Right ventricle myocardium superior (tissue), 1 donor: ENCODE results near the gene TNFRSF11A. TPM values are rescaled to one million over a fixed set of nuclear protein-coding genes. Genes with fewer than 3 reads are reported as not detected.

Experiments used
- ATAC-seq: fragments of 200-7000 bp; cut with Tn5 transposase; one replicate; pipeline ENCODE4 v1.9.1; 2020; ENCODE audit warnings: mild to moderate bottlenecking; ENCODE audit not compliant: poor library complexity
- DNase-seq: peaks from one replicate; pipeline ENCODE4 v3.0.0-alpha.2; 2020
- intact Hi-C: fragments of 100-400 bp; cut with DNase I; formaldehyde crosslinking; loops from one replicate; pipeline ENCODE4 v1.11.2; 2022
- total RNA-seq: library from RNA; stranded (reverse); fragmentation: NEBNext Ultra II Directional; extraction: Animal tissue kit (Norgen Biotek cat#: 25700); gene quantifications from one replicate; pipeline ENCODE4 v1.2.1, GENCODE V29; 2021
- donor health status: DM: no; HTN: yes; CAD: no; lungs with severe emphysema.

TNFRSF11A gene
- total RNA-seq, 1 donor from 2014 or later = 0.94 TPM

- intact Hi-C loops = no loop called here
- DNase-seq (no peak), ATAC-seq (no peak)
These were observed 71.9 kb downstream of the TNFRSF11A start for GRCh38 chr18:62396967-62397366.

- ATAC-seq (no peak), DNase-seq (no peak)
- intact Hi-C loops = no loop called here
These were observed 73.2 kb downstream of the TNFRSF11A start for GRCh38 chr18:62398291-62398690.

DNA sequence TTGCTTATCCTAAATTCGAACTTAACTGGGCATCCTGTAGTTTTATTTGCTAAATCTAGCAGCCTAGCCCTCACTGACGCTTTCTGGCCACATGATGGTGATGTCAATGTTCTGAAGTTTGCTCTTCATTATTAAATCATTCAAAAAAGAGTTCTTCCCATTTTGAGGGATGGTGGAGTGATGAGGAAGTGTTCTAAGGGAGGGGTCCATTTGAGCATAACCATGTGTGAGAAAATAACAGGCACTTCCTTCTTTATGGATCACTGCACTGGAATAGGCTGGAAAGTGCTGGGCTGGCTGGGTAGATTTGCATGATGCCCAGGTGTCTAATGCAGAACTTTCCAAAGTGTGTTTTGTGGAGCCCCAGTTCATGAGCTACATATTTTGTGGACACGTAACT lies 74.2 kb downstream of the TNFRSF11A start:
- intact Hi-C loops = no loop called here
- peak; percentile 51 for ATAC-seq
- DNase-seq = no peak

DNA sequence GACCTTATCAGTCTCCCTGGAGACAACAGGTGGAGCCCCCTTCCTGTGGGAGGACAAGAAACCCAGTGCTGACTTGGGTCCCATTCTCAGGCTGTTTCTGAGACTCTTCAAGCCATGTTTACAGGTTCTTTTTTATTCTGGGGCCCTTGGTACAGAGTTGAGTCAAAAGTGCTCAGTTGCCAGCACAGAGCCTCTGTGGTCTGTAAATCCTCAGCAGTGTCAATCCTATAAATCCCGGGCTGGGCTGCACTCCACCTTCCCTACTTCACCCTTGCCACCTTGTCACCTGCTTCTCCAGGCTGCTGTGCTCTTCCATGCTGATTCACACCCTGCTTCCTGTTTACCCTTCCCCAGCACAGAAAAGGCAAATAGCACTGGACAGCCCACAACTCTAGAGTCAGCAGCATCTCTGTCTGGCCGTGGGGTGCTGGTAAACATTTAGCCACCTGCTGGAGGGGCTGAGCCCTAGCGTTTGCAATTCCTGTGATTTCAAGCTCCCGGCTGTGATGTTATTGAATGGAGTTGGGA lies 74.7 kb downstream of the TNFRSF11A start:
- ATAC-seq (no peak), DNase-seq (no peak)
- intact Hi-C loops = no loop called here

- intact Hi-C loops = no loop called here
- ATAC-seq = no peak
- no peak for DNase-seq
These were observed 75.8 kb downstream of the TNFRSF11A start for GRCh38 chr18:62400916-62401315.

GRCh38 chr18:62402342-62402948 lies 77.3 kb downstream of the TNFRSF11A start:
- intact Hi-C loops = no loop called here
- DNase-seq (no peak), ATAC-seq (no peak)

DNA sequence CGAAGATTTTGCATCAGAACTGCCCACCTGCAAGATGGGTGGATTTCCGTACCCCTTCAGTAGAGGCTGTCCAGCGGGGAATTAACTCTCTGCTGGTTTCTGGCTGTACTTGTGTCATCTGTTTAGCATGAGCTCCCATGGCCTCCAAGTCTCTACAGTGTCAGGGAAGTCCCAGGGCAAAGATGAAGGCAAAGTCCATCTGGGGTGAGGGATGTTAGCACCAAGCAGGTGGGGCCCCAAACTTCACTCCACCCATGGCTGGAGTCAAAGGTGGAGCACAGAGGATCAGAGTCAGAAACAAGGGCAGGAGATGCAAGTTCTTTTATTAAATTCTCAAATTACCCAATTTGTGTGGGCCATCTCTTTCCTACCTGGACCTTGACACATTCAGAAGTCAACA lies 78.0 kb downstream of the TNFRSF11A start:
- ATAC-seq (no peak), DNase-seq (no peak)

GRCh38 chr18:62404881-62405280 lies 79.8 kb downstream of the TNFRSF11A start:
- no peak for DNase-seq
- intact Hi-C loops = no loop called here
- no peak for ATAC-seq

More for the DNA sequence above, 78.0 kb downstream of the TNFRSF11A start:
- intact Hi-C loops = no loop called here

DNA sequence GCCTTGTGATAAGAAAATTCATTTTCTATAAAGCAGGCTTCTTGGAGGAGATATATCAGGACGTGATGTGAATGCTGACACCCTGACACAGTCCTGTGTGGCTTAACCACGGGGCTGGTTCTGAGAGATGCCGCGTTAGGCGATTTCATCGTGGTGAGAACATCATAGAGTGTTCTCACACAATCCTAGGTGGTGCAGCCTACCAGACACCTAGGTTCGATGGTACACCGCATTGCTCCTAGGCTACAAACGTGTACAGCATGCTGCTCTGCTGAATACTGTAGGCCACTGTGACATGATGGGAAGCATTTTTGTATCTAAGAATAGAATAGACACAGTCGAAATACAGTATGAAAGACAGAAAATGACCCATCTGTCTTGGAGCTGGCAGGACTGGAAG lies 82.5 kb downstream of the TNFRSF11A start:
- DNase-seq = no peak
- intact Hi-C loops = no loop called here

GRCh38 chr18:62409821-62410220 lies 84.7 kb downstream of the TNFRSF11A start:
- ATAC-seq (no peak), DNase-seq (no peak)
- intact Hi-C loops = no loop called here

More for the DNA sequence above, 82.5 kb downstream of the TNFRSF11A start:
- no peak for ATAC-seq

- intact Hi-C loops = no loop called here
- DNase-seq (no peak), ATAC-seq (no peak)
These were observed 87.3 kb downstream of the TNFRSF11A start for GRCh38 chr18:62412231-62412979.

GRCh38 chr18:62413206-62413605 lies 88.1 kb downstream of the TNFRSF11A start:
- DNase-seq (no peak), ATAC-seq (peak; percentile 46)
- intact Hi-C loops = no loop called here

GRCh38 chr18:62418258-62418657 lies 93.1 kb downstream of the TNFRSF11A start:
- ATAC-seq = no peak
- intact Hi-C loops = no loop called here
- no peak for DNase-seq

- intact Hi-C loops = no loop called here
- ATAC-seq = no peak
These were observed 95.0 kb downstream of the TNFRSF11A start for GRCh38 chr18:62420151-62420512.

DNA sequence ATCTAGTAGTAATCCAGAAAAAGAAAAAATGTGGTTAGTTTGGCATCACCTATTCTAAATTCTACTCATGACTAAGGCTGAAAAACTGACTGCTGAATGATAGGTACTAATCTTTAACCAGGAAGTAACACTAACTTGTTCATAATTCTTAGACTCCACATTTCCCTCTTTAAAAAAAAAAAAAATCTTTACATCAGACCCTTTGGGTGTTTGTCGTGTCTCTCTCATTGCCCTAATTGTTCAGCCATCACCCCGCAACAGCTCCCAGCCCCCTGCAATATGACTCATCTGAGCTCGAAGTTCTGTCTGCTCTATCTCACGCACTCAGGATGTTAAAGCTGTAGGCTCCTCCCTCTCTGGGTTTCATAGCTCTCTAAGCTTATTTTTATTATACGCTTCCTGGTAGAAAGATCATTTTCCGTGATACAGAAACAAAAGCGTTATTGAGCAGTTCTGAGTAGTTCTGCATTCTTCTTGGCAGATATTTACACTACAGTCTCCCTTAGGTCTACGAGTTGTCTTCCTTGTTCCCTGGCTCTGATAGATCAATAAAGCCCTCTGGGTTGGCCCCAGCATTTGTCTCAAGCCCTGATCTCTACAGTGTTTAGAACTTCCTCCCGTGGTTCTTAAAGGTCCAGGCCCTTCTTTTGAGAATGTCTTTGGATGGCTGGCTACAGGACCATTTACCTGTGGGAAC lies 95.6 kb downstream of the TNFRSF11A start:
- peak; percentile 49 for ATAC-seq
- intact Hi-C loops = no loop called here
- peak; percentile 42 for DNase-seq

More at GRCh38 chr18:62420151-62420512, 95.0 kb downstream of the TNFRSF11A start:
- no peak for DNase-seq

DNA sequence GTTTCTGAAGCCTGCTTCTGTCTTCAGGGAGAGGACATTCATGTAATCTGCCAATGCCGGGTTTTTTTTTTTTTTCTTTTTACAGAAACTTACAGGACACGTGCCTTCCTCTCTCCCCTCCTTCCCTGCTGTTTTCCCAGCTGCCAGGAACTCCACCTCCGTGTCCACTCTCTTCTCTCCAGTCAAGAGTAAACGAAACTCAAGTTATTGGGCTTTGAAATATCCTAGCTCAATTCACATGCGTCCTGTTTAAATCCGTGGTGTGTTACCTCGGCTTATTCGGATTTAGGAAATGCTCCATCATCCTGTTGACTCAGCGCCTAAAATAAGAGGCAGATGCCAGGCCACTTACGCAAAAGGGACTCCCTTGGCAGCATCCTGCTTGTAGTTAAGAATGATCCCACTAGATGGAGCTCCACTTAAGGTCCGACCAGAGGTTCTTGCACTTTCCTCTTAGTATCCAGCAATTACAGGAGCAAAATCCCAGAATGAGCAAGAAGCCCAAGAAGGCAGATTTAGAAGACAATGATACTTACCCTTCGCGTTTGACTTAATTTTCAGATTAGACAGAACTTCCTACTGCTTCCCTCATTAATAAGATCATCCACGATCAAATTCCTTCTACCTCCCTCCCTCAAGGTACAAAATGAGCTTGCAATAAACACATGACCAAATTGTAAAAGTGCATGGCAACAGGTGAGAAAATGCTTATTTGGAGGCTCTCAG lies 100.5 kb downstream of the TNFRSF11A start:
- intact Hi-C loops = loop anchor here (5.0 kb wide), 2 partner anchors 97 to 162 kb away; partner anchors contain the start of gene ZCCHC2
- DNase-seq (peak; percentile 63), ATAC-seq (peak; percentile 94)

- intact Hi-C loops = loop anchor here (5.0 kb wide), 2 partner anchors 96 to 161 kb away; partner anchors contain the start of gene ZCCHC2
- ATAC-seq (peak; percentile 68), DNase-seq (no peak)
These were observed 101.0 kb downstream of the TNFRSF11A start for GRCh38 chr18:62426191-62426488.

GRCh38 chr18:62432176-62432575 lies 107.1 kb downstream of the TNFRSF11A start:
- DNase-seq = no peak
- no peak for ATAC-seq
- intact Hi-C loops = loop anchor here (10.0 kb wide), 1 partner anchor 553 kb away; no protein-coding TSS in a partner anchor

DNA sequence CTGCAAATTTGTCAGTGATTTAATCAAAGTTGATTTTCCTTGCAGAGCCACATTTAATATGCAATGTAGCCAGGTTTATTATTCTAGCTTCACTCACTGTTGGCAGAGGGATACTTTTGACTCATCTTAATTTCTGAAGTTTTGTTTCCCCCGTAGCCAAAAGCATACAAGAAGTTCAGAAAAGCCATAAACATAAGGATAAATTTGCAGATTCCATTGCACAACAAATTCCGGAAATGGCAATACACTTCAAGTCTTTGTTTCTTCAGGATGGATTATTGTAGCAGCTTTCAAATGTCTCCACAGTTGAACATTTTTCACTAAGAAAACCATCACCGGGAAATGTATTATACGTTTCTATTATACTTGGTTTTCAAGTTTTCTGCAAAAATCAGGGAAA lies 109.7 kb downstream of the TNFRSF11A start:
- no peak for DNase-seq
- intact Hi-C loops = loop anchor here (10.0 kb wide), 1 partner anchor 550 kb away; no protein-coding TSS in a partner anchor
- ATAC-seq = no peak
